ENCODE data around the gene MS4A4E.
"Not testable (repeated sequence)": the region's sequence is repeated elsewhere in the genome, so short reads cannot be mapped to it uniquely, and the experiment has no call there.

MS4A4E gene

DNA sequence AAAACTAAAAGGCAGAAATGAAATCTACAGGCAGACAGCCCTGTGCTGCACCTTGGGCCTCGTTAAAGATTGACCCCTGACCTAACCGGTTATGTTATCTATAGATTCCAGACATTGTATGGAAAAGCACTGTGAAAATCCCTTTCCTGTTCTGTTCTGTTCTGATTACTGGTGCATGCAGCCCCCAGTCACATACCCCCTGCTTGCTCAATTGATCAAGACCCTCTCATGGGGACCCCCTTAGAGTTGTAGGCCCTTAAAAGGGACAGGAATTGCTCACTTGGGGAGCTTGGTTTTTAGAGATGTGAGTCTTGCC lies 57.5 kb downstream of the MS4A4E start:
- not testable (repeated sequence) for H3F3A ChIP-seq (ENCODE audit: control insufficient read depth, insufficient read depth); H3K4me2 ChIP-seq (ENCODE audit: low read length); H3K9me2 ChIP-seq (replicated peaks; ENCODE audit: control insufficient read depth, low read length); H3K4me1 ChIP-seq (ENCODE audit: control insufficient read depth, low read length); H4K20me1 ChIP-seq (ENCODE audit: control insufficient read depth, insufficient read depth, low read depth, low read length); H3K79me2 ChIP-seq (ENCODE audit: control insufficient read depth, low read length); H3K4me3 ChIP-seq (ENCODE audit: low read length); H3K36me3 ChIP-seq (ENCODE audit: control insufficient read depth, low read length); H3K27me3 ChIP-seq (ENCODE audit: control insufficient read depth, low read length); H3K9me3 ChIP-seq (ENCODE audit: control insufficient read depth, insufficient read depth, low read length); H3K27ac ChIP-seq (ENCODE audit: low read depth, low read length)

DNA sequence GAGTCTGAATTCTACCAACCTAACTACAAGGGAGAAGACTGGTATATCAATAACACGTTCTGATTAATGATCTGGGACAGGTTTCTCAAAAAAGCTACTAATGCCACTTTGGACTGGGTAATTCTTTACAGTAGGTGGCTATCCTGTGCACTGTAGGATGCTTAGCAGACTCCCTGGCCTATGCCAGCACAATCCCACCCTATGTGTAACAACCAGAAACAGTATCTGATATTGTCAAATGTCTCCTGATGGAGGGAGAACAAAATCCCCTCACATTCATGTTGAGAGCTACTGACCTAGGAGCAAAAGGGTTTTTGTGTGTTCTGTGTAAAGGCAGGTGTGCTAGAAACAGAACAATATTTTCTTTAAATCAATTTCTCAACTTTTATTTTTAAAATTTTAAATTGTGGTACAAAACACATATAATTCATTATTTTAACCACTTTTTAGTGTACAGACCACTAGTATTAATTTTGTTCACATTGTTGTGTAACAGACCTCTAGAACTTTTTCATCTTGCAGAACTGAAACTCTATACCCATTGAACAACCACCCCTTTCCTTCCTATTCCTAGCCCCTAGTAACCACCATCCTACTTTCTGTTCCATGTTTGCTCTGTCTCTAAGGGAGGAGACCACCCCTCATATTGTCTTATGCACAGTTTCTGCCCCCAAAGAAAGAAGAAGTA lies 58.0 kb downstream of the MS4A4E start:
- no peaks in the 10 kb centered on the region for H3K36me3 ChIP-seq (ENCODE audit: control insufficient read depth, low read length)
- H3K27me3 ChIP-seq (ENCODE audit: control insufficient read depth, low read length) = no peaks in the 10 kb centered on the region
- no peaks in the 10 kb centered on the region for H3K9me2 ChIP-seq (replicated peaks; ENCODE audit: control insufficient read depth, low read length)
- no peak overlapping the region for H3K4me2 ChIP-seq (ENCODE audit: low read length)
- no peaks in the 10 kb centered on the region for H3K9me3 ChIP-seq (ENCODE audit: control insufficient read depth, insufficient read depth, low read length)
- no peak overlapping the region for H3K4me3 ChIP-seq (ENCODE audit: low read length)
- no peak overlapping the region for H3K27ac ChIP-seq (ENCODE audit: low read depth, low read length)
- no peaks in the 10 kb centered on the region for H3F3A ChIP-seq (ENCODE audit: control insufficient read depth, insufficient read depth)
- no peaks in the 10 kb centered on the region for H4K20me1 ChIP-seq (ENCODE audit: control insufficient read depth, insufficient read depth, low read depth, low read length)
- no peaks in the 10 kb centered on the region for H3K79me2 ChIP-seq (ENCODE audit: control insufficient read depth, low read length)
- no peak for TF ChIP-seq EZH2phosphoT487 (IDR thresholded peaks at IDR 0.05; ENCODE audit: borderline replicate concordance, low read length)
- TF ChIP-seq, protein P1, sequence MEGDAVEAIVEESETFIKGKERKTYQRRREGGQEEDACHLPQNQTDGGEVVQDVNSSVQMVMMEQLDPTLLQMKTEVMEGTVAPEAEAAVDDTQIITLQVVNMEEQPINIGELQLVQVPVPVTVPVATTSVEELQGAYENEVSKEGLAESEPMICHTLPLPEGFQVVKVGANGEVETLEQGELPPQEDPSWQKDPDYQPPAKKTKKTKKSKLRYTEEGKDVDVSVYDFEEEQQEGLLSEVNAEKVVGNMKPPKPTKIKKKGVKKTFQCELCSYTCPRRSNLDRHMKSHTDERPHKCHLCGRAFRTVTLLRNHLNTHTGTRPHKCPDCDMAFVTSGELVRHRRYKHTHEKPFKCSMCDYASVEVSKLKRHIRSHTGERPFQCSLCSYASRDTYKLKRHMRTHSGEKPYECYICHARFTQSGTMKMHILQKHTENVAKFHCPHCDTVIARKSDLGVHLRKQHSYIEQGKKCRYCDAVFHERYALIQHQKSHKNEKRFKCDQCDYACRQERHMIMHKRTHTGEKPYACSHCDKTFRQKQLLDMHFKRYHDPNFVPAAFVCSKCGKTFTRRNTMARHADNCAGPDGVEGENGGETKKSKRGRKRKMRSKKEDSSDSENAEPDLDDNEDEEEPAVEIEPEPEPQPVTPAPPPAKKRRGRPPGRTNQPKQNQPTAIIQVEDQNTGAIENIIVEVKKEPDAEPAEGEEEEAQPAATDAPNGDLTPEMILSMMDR (IDR thresholded peaks at IDR 0.05; ENCODE audit: low read depth, low read length, poor library complexity, severe bottlenecking) = no peak
- no peaks in the 10 kb centered on the region for H3K4me1 ChIP-seq (ENCODE audit: control insufficient read depth, low read length)

DNA sequence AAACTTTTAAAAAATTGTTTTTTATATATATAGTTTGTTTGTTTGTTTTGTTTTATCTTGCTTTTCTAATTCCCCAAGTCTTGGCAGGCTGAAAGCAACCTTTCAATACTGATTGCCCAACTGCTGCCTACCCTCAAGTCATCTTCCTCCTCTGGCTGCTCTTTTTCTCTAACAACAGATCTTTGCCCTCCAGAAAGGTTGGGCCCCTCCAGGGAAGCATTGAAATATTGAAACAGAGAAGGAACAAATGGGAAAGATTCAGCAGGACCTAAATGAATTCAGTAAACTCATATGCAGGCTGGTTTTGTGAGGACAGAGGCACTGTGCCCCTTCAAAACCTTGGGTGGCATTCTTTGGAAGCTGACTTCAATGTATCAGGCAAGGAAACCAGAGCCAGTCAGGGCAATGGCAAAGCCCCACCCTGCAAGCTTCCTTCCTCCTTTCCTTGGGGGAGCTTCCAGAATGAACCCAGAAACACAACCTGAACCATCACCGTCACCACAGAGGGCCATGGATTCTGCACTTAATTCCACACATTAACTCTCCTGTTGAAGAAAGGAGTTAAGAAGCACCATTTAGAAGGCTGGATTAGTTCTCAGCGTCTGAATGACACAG lies 59.2 kb downstream of the MS4A4E start:
- Histone ChIP-seq H3K9me2 (replicated peaks; ENCODE audit: control insufficient read depth, low read length) (no peaks in the 10 kb centered on the region), H3K27me3 (ENCODE audit: control insufficient read depth, low read length) (no peaks in the 10 kb centered on the region)

More for the DNA sequence above, 59.2 kb downstream of the MS4A4E start:
- no peaks in the 10 kb centered on the region for H4K20me1 ChIP-seq (ENCODE audit: control insufficient read depth, insufficient read depth, low read depth, low read length)
- H3K4me3 ChIP-seq (ENCODE audit: low read length) = no peak overlapping the region
- no peak for TF ChIP-seq EZH2phosphoT487 (IDR thresholded peaks at IDR 0.05; ENCODE audit: borderline replicate concordance, low read length)
- TF ChIP-seq, protein P1 (IDR thresholded peaks at IDR 0.05; ENCODE audit: low read depth, low read length, poor library complexity, severe bottlenecking) = no peak
- no peak overlapping the region for H3K27ac ChIP-seq (ENCODE audit: low read depth, low read length)
- H3K4me1 ChIP-seq (ENCODE audit: control insufficient read depth, low read length) = no peaks in the 10 kb centered on the region
- no peaks in the 10 kb centered on the region for H3K9me3 ChIP-seq (ENCODE audit: control insufficient read depth, insufficient read depth, low read length)
- no peaks in the 10 kb centered on the region for H3K36me3 ChIP-seq (ENCODE audit: control insufficient read depth, low read length)
- no peak overlapping the region for H3K4me2 ChIP-seq (ENCODE audit: low read length)
- no peaks in the 10 kb centered on the region for H3K79me2 ChIP-seq (ENCODE audit: control insufficient read depth, low read length)
- H3F3A ChIP-seq (ENCODE audit: control insufficient read depth, insufficient read depth) = no peaks in the 10 kb centered on the region

All from DOHH2 (cell line).